GM21528 (cell line): Measurements from ENCODE around the gene P2RX3.
"Not testable (repeated sequence)": the region's sequence is repeated elsewhere in the genome, so short reads cannot be mapped to it uniquely, and the experiment has no call there.

Experiments
- ATAC-seq: cut with Tn5 transposase; IDR thresholded peaks from one replicate; pipeline ENCODE4 v1.9.1; 2021; ENCODE audit warnings: mild to moderate bottlenecking, moderate library complexity; ENCODE audit not compliant: unreplicated experiment, low FRiP score

The P2RX3 gene

DNA sequence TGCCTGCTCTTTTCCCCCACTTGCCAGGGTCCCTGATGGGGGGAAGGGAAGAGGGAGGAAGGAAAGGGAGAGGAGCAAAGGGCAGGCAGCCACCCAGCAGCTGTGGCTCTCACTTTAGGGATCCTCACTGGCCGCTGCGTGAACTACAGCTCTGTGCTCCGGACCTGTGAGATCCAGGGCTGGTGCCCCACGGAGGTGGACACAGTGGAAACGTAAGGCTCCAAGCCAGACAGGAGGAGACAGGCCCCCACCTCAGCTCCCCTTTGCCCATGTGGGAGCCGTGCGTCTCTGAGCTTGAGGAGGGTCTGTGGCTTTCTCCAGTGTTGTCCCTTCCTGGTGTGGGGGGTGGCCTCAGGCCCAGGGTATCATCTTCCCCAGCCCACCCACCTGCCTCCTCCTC lies 9.9 kb downstream of the P2RX3 start:
- no peak for ATAC-seq

DNA sequence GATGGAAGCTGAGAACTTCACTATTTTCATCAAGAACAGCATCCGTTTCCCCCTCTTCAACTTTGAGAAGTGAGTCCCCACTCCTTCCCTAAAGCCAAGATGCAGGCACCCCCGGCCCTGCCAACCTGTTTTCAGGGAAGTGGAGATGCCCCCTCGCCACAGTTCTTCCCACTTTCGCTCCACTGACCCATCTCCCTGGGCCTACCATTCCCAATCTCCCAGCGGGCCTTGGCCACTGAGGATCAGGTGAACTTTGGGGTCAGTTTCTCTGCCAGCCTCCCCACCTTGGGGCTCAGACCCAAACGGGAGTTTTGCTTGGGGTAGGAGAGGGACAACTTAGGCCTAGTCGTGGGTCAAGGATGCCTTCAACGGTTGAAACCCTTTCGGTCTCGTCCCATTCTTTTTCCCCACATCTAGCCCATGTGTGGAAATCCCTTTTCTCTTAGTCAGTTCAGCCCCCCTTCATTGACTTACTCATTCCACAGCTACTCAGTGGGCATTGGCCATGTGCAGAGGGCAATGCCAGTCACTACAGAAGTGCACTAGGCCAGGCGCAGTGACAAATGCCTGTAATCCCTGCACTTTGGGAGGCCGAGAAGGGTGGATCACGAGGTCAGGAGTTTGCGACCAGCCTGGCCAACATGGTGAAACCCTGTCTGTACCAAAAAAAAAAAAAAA lies 10.6 kb downstream of the P2RX3 start:
- ATAC-seq = no peak

- ATAC-seq = no peak
These were observed 11.5 kb downstream of the P2RX3 start for GRCh38 chr11:57349491-57350274.

DNA sequence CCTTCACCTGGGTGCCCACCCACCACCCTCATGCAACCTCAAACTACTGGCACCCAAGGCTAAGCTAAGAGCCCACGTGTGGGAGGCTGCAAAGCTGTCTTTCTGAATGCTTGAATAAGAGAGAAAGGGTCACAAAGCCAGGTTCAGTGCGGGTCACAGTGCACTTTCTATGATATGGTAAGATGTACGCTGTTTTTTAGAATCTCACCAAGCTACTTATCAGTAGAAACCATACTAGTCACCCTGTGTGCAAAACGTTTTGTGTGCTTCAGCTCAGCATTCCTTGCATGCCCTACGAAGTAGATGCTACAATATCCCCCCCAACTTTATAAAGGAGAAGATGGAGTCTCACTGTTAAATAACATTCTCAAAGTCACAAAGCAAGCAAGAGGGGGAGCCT lies 14.9 kb downstream of the P2RX3 start:
- ATAC-seq = no peak

DNA sequence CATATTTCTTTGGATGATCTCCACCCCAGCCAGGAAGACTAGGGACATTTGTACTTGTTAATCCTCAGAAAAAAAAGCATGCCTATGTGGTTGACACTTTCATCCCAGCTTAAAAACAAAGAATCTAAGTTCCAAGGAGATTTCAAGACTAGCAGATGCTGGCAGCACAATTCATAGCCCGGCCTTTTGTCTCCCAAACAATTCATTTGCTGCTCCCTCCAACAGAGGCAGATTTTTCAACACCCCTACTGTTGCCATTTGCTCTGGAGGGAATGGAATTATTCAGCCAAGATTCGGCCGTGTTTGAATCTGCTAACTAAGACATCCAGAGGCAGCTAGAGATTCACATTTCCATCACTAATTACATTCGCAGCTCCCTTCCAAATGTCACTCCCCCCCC lies 15.3 kb downstream of the P2RX3 start:
- no peak for ATAC-seq

GRCh38 chr11:57353852-57354251 lies 15.7 kb downstream of the P2RX3 start:
- no peak for ATAC-seq

GRCh38 chr11:57354699-57355098 lies 16.5 kb downstream of the P2RX3 start:
- no peak for ATAC-seq

DNA sequence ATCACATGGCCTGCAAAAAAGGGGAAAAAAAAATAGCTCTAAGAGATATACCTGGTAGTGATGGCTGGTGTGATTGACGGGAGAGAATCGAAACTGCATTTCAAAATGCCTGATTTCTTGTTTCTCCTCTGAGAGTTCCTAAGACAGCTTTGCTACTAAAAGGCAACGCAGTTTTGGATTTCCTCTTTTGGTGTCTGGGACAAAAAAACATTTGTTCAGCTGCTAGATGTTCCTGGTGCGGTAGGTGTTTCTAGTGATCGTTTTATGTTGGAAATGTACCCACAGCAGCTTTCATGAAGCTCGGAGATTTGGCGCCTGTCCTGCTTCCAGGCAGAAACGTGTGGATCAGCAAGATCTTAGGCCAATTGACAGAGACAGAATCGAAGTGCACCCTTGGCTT lies 18.1 kb downstream of the P2RX3 start:
- ATAC-seq = no peak

DNA sequence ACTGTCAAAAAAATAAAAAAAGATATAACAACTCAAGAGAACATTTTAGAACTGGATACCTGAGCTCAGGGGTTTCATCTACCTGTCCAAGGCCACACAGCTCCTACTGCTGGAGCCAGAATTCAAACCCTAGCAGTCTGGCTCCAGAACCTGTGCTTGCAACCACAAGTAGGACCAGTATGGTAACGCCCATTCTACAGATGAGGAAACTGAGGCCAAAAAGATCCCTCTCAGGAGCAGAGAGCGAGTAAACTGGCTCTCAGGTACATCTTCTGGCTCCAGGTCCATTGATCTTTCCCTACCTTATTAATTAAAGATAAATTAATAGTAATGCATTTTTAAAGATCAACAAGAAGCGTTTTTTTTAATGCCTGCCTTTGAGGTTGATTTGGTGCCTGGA lies 19.2 kb downstream of the P2RX3 start:
- no peak for ATAC-seq

DNA sequence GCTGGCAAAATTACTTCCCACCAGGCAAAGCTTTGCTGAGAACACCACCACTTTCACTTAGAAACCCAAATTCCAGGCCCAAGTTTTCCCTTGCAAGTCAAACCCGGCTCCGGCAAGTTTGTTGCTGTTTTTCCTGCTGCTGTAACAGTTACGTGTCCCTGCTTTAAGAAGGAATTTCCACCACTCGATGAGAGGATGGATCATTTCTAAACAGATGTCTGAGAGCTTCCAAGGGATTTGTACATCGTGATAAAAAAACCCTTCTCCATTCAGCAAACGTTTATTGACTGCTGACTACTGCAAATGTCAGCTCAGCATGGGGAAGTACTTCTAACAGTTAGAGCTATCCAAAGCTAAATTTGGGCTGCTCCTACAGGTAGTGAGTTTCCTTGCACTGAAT lies 19.7 kb downstream of the P2RX3 start:
- no peak for ATAC-seq

- ATAC-seq = no peak
These were observed 20.4 kb downstream of the P2RX3 start for GRCh38 chr11:57358543-57358961.

- ATAC-seq = no peak
These were observed 20.8 kb downstream of the P2RX3 start for GRCh38 chr11:57358991-57359390.

DNA sequence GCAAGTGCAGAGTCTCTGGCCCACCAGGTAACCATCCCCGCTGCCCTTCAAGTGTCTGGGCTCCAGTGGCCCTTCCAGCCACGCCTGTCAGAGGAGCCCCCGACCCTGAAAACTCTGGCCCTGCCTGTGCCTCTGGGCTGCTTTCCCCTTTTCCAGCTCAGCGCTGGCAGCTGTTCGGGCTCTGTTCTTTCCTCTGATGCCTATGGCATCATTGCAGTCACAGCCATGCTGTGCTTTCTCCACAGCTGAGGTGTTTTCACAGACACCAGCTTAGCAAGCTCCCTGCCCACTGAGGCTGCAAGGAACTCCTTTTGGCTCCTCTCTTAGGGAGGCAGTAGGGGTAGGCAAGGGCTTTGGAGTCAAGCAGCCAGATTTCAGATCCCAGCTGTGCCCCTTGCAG lies 21.2 kb downstream of the P2RX3 start:
- no peak for ATAC-seq

DNA sequence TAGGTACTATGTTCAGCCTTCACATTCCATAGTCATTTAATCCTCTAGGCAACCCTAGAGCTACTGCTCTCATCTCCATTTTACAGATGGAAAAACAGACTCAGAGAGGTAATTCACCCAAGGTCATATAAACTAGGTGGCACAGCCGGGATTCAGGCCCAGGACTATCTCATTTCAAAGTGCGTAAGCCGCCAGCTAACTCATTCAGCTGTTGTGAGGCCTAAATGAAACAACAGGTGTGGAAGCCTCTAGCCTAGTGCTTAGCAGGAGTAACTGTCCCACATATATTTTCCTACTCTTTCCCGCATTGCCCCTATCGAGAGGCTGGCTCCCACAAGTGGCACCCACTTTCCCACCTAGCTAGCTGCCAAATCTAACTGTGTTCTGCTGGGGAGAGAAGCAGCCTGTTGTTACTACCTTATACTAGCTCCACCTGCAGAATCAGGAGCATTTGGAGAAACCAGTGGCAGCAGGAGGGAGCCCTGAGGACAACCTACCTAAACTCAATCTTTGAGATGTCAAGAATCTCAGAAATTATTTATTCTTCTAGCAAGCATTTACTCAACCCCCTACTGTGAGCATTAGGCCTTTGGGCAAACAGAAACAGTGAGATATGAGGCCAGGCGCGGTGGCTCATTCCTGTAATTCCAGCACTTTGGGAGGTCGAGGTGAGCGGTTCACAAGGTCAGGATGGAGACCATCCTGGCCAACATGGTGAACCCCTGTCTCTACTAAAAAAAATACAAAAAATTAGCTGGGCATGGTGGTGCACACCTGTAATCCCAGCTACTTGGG lies 21.9 kb downstream of the P2RX3 start:
- no peak for ATAC-seq

- no peak for ATAC-seq
These were observed 22.8 kb downstream of the P2RX3 start for GRCh38 chr11:57360991-57361390.

- not testable (repeated sequence) for ATAC-seq
These were observed 23.3 kb downstream of the P2RX3 start for GRCh38 chr11:57361420-57361819.

DNA sequence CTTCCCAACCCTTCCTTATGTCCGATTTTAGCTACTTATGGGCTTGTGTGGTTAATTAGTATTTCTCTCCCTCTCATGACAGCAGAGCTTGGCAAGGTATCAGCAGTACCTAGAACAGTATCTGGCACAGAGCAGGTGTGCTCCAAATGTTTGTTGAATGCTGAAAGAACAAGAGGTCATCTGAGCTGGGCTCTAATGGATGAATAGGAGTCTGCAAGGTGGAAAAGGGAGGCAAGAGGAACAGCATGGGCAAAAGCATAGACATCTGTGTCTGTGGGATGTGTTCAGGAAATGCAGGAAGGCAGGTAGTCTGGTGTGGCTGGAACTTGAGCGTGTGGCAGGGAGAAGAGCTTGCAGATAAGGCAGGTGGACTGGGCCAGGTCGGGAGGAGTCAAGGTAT lies 23.8 kb downstream of the P2RX3 start:
- ATAC-seq = no peak

GRCh38 chr11:57363131-57364080 lies 25.3 kb downstream of the P2RX3 start:
- no peak for ATAC-seq

GRCh38 chr11:57364851-57365660 lies 26.9 kb downstream of the P2RX3 start:
- no peak for ATAC-seq
